Occipital lobe (tissue), 2 donors: Measurements from ENCODE around the gene ESM1. TPM values are rescaled to one million over a fixed set of nuclear protein-coding genes. Genes with fewer than 3 reads are reported as not detected.

Experiments
- DNase-seq: peaks from one replicate; lab custom pipeline; 2025; lab: John Stamatoyannopoulos, UW
- total RNA-seq: library from RNA; depleted of rRNA; stranded (reverse); fragments of >200 nt; gene quantifications from one replicate; pipeline ENCODE4 v1.2.3, GENCODE V29; 2014

The ESM1 gene
- total RNA-seq, 1 donor from 2014 or later, result 0.47 TPM

DNA sequence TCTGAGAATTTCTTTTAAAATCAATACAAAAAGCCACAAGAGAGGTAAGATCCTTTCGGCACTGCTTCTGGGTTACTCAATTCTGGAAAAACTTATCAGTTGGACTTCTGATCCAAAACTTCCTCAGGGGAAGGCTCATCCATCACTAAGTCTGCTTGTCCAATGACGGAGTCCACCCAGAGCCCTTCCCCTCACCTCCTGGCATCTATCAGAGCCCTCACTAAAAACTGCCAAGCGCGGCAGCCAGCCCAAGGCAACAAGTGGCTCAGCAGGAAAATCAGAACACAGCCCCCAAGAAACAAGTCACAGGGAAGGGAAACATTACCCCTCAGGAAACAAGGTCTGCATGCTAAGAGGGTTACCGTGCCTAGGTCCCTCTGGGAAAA lies 869 bp upstream of the ESM1 start:
- no peak for DNase-seq

- no peak for DNase-seq
Observed at GRCh38 chr5:54981928-54982327, 3.5 kb downstream of the ESM1 start.

DNA sequence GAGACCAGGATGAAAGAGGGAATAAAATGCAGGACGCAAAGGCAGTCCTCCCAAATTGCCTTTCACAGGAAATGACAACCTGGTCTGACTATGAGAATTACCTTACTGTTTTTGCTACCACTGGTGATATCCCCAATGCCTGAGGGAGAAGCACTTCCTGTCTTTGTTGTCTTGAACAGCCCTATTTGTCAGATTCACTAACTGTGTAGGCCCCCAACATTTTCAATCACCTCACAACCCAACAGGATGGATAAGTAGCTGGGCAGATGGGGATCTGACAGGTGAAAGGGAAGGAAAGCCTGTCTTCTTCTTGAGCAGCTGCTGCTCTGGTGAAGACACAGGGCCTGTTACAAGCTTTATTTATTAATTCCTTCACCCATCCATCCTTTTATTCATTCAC lies 9.7 kb downstream of the ESM1 start:
- DNase-seq, result no peak

GRCh38 chr5:54969856-54970828 lies 15.3 kb downstream of the ESM1 start:
- no peak for DNase-seq

DNA sequence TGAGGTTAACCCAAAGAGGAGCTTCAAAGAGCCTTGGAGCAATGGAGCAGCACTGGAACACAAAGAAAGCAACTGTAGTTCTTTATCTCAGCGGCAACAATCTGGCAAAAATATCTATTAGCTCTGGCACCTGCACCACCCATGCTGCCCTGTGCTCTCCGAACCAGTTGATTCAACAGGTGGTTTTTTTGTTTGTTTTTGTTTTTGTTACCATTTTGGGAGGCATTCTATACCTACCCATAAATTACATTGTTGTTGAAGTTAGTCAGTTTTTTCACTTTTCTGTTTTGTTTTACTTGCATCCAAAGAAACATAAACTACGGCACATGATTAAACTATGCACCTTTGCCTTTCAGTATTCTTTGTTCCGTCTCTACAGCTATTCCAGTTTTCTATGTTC lies 16.2 kb downstream of the ESM1 start:
- no peak for DNase-seq

GRCh38 chr5:54965806-54966205 lies 19.6 kb downstream of the ESM1 start:
- no peak for DNase-seq

GRCh38 chr5:54964405-54964804 lies 21.0 kb downstream of the ESM1 start:
- DNase-seq, result no peak

DNA sequence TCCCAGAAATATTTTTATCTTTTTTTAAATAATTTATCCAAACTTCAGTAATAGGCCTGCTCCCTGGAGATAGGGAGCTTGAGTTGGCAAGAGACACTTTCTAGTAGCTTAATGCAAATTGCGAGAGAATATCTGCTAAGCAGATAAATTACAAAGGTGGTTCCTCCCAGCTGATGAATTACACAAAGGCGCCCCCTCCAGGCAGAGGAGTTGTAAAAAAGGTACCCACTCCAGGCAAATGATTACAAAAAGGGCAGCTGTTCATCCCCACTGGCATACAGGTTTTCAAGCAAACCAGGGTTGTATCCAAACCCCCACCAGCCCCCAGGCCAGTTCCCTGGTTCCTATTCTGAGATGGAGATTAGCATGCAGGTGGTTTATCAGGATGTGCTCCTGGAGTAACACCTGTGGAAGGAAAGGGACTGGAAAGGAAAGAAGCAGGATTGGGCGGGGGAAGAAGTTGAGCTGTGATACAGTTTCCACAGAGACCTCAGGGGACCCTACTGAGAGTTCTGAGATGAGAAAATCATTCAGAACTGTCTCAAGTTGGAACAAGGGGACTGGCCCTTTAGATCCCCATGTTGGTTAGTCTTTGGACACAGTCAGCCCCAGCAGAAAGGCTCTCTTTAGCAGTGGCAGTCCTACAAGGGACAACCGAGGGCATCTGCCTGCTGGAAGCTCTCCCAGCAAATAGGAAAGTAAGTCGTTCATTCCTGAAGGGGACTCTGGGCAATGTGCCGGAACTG lies 25.5 kb downstream of the ESM1 start:
- no peak for DNase-seq

DNA sequence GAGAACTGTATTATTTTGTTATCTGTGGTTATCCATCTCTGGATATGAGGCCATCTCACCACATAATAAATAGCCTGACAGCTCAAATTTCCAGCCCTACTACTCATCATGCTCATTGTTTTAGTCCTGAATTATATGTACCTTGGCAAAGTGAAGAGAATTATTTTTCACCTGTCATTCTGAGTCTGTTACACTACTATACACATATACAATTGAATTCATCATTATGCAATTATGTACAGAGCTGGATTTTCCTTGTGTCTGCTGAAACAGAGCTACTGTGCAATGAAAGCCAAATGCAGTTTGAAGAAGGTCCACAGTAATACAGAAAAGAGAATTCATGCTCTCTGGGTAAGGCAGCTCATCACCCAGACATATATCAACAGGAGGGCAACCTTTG lies 28.5 kb downstream of the ESM1 start:
- DNase-seq, result no peak

DNA sequence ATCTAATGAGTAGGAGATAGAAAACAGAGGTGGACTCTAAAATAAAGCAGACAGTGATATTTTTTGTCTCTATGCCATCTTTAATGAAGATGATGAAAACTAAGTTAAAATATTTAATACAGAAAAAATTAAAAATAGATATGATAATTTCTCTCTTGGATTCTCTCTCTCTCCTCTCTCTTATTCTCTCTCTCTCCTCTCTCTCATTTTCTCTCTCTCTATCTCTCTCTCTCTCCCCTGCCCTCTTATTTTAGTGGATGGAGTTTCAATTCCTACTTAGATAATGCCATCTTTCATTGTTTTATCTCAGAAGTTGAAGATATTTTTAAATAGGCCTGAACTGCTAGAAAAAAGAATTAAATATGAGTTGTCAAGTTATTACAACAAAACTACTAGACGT lies 38.2 kb downstream of the ESM1 start:
- DNase-seq, result no peak

DNA sequence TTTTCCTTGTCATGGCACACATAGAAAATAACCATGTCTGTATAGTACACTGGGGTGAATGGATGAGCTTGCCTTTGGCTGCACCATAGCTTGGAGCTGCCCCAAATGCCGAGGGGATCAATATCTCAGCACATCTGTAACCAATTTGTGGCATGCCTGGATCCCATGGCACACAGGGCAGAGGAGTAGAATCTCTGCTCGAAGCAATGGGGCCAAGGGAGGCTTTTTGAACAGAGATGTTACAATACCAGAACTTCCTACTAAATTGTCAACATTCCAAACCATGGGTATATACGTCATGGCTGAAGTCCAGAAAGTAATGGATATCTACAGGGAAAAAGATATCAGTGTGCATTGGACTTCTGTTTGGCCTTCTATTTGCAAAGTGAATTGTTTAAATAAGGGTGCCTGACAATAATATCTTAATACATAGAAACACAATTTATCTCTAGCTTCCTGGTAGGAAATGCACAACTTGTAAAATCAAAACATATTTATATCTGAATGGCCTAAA lies 39.0 kb downstream of the ESM1 start:
- DNase-seq, result no peak

DNA sequence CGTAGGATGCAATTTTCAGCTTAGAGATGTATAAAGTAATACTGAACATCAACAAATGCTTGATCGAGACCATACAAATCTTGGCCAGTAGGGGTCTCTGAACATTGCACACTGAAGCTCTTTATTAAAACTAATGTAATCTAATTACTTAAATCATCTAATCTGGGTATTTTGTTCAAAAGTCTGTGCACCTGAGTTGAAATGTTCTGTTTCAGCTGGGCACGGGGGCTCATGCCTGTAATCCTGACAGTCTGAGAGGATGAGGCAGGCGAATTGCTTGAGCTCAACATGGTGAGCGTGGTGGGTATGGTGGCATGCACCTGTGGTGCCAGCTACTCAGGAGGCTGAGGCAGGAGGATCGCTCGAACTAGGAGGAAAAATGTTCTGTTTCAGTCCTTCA lies 41.0 kb downstream of the ESM1 start:
- no peak for DNase-seq

GRCh38 chr5:54942064-54942778 lies 43.2 kb downstream of the ESM1 start:
- no peak for DNase-seq

- DNase-seq, result no peak
Observed at GRCh38 chr5:54936201-54936600, 49.2 kb downstream of the ESM1 start.

DNA sequence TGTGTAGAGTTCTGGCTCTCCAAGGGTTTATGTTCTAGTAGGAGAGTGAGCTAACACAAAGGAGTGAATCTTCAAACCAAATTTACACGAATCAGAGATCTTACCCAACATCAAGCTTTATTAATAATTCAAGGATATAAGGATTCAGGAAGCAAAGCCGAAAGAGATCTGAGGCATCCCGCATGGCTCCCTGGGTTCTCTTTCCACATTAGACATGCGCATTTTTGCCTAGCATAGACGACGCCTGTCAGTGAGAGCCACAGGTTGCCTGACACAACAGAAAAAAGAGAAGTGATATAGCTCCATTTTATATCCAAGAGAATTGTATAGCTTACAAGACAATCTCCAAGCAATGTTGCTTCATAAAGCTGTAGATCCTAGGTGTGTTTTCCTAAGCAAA lies 52.6 kb downstream of the ESM1 start:
- DNase-seq, result no peak

DNA sequence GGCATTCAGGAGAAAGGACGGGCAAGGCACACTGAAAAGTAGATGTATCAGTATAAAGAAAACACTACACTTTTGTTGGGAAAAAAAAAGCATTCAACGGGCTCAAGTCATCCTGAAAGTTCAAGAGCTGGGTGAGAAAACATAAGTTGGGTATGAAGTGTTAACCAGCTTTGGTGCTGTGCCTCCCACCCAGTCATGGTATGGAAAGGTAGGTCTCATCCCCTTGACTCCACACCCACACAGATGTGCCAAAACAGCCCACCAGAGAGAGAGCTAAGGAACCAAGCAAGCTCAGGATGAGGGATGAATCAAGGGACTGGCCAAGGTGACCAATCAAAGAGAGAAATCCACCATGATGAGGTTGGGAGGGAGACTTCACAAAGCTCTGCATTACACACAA lies 54.7 kb downstream of the ESM1 start:
- DNase-seq, result no peak

Other genes with a start within 250 kb of the ESM1 start
- not detected for gene GZMK, start 38.7 kb upstream of the ESM1 start, total RNA-seq
- not detected for gene GZMA, start 117.1 kb upstream of the ESM1 start, total RNA-seq
- 4.4 TPM for gene GPX8, start 174.6 kb upstream of the ESM1 start, total RNA-seq
- gene CDC20B, start 187.6 kb upstream of the ESM1 start, total RNA-seq, result 0.78 TPM
- gene MCIDAS, start 241.7 kb upstream of the ESM1 start, total RNA-seq, result not detected
- gene CCNO, start 248.0 kb upstream of the ESM1 start, total RNA-seq, result 0.16 TPM